Middle frontal gyrus (tissue), 1 donor: ENCODE results near the gene PRELID3B.
A peak's percentile ranks its signal among the peaks of the same experiment; 100 is the strongest.

Experiments used
- DNase-seq: peaks from one replicate; pipeline ENCODE4 v3.0.0-alpha.2; 2015; ENCODE audit warnings: low spot score; ENCODE audit errors: extremely low spot score

Gene PRELID3B

GRCh38 chr20:59042151-59042795 is at the start of gene PRELID3B:
PRELID3B (minus strand) TSS chr20:59042786; CDS start chr20:59042730, 56 bp downstream.
- no peak for DNase-seq

DNA sequence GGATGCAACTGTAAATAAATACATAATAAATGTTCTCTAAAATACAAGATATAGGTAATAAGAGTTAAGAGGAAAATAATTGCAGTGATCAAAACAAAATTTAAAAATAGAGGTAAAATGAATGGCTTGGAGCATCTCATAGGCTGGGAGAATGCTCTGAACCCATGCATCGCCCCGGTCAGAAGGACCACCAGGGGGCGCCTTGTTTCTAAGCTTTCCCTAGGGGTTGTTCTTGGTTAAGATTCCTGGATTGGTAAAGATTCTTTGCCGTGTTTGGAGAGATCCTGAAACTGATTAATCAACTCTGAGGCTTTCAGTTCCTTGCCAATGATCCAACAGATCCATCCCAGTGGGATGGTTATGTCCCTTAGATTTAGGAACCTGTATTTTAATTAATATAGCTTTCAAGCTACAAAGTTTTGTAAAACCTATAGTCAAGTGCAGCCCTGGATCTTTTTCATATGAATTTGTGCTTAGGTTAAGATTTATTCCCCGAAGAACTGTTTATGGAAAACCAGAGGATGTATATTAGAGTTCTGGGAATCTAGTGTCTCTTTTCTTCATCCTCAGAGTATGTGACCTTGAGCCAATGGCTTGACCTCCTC is 45.3 kb upstream of the PRELID3B start:
- DNase-seq = peak; percentile 31

DNA sequence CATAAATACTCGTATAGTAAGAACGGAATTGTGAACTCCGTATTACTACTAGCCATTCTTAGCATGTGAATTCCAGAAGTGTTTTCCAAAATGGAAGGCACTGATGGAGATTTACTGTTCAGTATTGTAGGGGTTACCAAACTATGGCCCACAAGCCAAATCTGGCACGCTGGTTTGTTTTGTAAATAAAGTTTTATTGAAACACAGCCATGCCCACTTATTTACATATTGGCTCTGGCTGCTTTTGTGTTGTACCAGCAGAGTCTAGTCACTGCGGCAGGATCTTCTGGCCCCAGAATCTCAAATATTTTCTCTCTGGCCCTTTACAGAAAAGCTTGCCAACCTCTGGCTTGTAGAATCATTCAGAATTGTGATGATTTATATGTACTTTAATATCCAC is 44.3 kb upstream of the PRELID3B start:
- DNase-seq = no peak

- DNase-seq = no peak
These were observed 41.7 kb upstream of the PRELID3B start for GRCh38 chr20:59084041-59084850.

DNA sequence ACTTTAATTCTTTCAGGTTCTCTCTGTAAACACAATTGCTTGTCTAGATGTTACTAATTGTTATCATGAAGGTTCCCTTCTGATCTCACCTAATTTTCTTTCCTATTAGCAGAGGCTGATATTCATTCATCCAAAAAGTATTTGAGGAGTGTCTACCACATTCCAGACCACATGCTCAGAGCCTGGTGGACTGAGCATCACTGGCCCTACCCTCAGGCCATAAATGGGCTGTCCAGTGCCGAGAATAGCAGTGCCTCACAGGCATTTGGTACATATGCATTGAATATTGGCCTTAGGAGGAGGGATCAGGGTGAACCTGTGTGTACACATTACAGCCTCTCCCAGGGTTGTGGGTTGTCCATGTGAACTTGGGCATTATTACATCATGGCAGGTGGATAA is 40.4 kb upstream of the PRELID3B start:
- DNase-seq = no peak

GRCh38 chr20:59082077-59082740 is 39.6 kb upstream of the PRELID3B start:
- DNase-seq = no peak

- no peak for DNase-seq
These were observed 38.5 kb upstream of the PRELID3B start for GRCh38 chr20:59081036-59081435.

DNA sequence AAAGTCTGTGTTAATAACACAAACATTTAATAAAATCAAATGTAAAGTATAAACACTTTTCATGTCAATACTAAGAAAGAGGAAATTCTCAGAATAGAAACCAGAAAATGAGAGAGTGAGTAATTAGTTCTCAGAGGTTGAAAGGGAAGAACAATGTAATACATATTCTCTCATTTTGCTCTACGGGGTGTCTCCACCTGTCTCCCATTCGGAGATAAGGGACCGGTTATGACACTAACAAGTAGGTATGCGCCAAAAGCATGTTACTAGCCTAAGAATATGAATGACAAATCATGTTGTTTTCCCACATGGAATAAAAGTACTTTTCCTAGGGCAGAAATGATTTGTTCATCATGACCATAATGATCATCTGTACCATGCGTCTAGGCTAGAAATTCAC is 35.6 kb upstream of the PRELID3B start:
- DNase-seq = no peak

DNA sequence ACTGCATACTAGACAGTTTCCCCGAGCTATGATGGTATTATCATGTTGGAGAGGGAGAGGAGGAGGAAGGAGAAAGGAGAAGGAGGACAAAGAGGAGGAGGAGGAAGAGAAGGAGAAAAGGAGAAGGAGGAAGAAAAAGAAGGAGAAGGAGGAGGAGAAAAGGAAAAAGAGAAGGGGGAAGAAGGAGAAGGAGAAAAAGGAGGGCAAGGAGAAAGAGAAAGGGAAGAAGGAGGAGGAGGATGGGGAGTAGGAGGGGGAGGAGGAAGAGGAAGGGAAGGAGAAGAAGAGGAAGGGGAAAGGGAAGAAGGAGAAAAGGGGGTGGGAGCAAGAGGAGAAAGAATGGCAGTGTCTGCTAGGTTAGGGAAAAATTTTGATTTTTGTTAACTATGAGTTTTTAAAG is 35.1 kb upstream of the PRELID3B start:
- no peak for DNase-seq

GRCh38 chr20:59075934-59076508 is 33.4 kb upstream of the PRELID3B start:
- no peak for DNase-seq

DNA sequence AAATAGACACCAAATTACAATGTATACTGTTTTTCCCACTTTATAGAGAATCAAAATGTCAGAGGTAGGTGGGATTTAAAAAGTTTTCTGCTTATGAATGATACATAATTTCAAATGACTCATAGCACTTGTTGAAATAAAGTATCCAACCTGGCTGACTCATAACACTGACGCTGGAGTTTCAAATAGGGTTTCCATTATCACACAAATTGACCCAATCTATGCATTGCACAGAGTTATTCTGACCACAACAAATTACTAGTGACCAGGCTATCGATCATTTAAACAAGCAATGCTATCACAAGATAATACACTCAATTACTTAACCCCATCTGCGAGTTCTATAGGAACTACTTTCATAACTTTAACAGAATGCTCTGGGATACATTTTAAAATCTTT is 31.9 kb upstream of the PRELID3B start:
- no peak for DNase-seq

DNA sequence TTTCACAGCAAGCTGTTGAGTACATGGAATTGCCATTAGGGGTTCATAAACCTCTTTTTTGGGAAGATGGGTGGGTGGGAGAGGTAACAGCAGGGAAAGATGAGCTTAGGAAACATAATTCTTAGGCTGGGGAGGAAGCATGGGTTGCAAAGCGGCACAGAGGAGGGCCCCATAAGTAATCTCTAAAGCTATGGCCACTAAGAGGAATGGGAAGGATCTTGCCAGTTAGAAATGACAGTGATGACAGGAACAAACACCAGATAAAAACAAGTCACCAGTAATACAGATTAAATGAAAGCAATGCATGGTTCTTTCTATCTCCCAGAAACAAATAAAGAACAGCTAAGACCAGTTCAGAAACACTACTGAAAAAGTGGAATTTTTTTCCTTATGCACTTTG is 31.0 kb upstream of the PRELID3B start:
- DNase-seq = no peak

GRCh38 chr20:59071216-59071615 is 28.6 kb upstream of the PRELID3B start:
- no peak for DNase-seq

DNA sequence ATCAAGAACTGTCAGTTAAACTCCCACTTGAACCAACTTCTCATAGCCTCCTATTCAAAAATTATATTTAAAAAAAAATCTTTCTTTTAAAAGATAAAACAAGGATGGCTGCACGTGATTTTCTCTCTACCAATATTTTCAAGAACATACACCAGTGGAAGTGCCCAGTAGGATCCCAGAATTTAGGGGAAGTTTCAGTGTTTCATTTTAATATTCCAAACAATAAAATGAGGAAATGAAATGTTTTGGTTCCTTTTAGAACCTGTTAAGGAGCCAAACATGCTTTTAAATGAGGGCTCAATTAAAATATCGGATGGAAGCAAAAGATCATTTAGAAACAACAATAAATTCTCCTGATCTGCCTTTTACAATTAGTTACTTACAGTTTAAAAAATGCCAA is 26.4 kb upstream of the PRELID3B start:
- no peak for DNase-seq

DNA sequence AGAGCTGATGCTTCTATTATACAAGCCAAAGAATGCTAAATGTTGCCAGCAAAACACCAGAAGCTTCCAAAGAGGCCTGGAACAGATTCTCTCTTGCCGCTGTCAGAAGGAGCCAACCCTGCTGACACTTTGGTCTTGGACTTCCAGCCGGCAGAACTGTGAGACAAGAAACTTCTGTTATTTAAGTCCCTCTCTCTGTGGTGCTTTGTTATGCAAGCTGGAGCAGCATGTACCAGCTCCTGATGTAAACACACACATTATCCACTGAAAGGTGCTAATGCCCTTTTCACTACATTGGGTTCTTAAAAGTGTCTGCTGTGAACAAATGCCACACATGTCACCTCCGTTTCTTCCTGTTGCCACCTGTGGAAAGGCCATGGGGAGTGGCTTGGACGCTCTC is 25.9 kb upstream of the PRELID3B start:
- no peak for DNase-seq

DNA sequence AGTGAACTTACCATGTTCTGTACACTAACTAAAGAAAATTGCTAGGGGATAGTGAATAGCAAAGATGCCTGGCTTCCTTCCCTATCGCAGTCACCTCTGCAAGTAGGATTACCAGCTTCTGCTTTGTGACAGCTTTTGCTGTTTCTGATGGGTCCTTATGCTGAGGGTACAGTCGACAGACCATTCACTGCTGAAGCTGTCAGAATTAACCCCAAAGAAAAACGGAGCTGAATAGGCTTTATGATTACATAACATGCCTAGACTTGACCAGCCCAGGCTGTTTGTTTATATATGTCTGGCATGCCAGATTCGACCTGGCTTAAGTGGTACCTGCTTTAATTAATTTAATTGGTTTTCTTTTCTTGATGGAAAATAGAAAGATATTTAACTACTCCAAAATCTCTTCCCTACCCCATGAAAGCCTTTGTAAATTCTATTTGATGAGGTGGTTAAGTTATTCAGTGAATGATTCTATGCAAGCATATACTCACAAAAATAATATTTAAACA is 21.7 kb upstream of the PRELID3B start:
- DNase-seq = no peak

- no peak for DNase-seq
These were observed 21.0 kb upstream of the PRELID3B start for GRCh38 chr20:59063358-59064213.

GRCh38 chr20:59062081-59062480 is 19.5 kb upstream of the PRELID3B start:
- no peak for DNase-seq

DNA sequence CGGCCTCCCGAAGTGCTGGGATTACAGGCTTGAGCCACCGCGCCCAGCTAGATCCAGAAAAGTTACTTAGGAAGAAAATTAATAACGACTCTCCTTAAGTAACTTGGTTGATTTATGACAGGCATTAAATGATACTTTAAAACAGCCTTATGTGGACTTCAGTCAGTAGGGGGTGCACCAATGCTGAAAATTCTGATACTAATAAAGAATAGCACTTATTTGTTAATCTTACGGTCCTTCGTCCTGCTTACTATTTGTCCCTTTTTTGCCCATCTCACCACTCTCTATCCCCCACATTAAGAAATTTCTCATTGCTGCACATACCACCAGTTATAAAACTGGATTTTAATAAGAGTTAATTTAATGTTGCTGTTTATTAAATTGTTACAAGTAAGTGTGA is 12.7 kb upstream of the PRELID3B start:
- DNase-seq = no peak

DNA sequence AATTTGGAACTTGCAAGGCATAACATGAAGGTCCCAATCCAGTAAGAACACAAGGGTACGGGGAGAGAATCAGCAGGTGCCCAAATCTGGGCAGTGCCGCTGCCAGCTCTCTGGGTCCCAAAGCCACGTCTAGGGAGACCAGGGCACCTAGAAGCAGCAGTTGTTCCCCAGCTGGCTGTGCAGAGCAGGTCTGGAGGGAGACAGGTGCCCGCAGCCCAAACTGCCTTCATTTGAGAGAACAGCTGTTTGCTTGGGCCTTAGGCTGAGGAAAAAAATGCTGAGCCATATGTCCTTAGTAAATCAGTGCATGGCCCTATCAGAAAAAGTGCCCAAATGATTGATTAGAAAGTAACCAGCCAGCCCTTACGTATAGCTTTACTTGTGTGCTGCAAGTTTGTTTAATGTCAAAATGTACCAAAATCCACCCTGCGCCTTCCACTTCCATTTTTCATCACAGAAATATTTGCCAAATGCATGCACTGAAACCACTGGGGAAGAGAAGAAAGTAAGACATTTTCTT is 9.1 kb upstream of the PRELID3B start:
- DNase-seq = no peak
